Activated T-cell treated with anti-CD3 and anti-CD28 coated beads, Interleukin-2, amount 50 U/mL, for 48 hours (primary cell): ENCODE measurements around the gene COBLL1.

ENCODE experiments used
- DNase-seq, 2 experiments: peaks; one replicate each; pipeline ENCODE4 v3.0.0-alpha.2; 2020

The COBLL1 gene

DNA sequence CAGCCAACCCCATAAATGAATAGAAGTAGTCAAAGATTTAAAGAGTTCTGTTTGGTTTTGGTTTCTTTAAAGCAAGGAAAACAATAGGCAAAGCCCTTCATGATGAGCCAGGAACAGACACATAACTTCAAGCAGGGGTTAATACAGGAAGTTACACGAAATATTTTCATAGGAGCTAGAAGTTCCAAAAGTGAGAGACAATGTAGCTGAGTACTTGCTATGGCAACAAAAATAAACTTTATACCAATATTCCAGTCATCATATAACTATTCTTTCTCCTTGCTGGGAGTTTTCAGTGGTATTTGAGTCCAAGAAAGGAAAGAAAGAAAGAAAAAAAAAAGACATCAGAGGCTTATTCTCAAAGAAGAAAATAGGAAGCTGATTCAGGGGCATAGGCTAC, 56.2 kb downstream of the COBLL1 start:
- no peak for DNase-seq

DNA sequence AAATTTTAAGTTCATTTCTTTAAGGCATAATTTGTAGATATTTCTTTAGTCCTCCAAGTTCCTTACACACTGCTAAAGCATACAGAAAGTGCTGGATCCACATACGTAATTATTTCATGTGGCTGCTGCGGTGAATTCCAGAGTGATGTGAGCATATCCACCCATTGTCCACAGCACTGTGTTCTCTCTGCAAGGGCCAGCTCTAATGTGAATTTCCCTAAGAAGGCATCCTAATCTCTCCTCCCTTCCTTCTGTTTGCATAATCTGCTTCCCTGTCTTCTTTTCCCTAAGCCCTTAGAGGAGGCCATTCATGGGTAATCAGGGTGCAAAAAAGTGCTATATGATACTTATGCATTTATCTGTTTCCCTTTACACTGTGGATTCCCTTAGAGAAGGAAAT, 57.2 kb downstream of the COBLL1 start:
- DNase-seq = no peak

DNA sequence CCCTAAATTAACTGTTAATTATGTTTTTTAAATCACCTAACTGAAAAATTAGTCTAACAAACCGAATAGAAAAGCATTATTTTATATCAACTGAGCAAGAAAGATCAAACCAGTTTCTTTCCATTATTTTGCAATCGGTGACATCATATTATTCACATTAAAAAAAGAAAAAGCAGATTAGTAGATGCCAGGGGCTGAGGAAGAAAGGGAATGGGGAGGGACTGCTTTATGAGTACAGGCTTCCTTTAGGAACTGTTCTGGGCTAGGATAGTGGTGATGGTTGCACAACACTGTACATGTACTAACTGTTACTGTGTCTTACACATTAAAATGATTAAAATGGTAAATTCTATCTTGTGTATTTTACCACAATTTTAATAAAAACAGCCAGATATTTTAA, 59.3 kb downstream of the COBLL1 start:
- no peak for DNase-seq

DNA sequence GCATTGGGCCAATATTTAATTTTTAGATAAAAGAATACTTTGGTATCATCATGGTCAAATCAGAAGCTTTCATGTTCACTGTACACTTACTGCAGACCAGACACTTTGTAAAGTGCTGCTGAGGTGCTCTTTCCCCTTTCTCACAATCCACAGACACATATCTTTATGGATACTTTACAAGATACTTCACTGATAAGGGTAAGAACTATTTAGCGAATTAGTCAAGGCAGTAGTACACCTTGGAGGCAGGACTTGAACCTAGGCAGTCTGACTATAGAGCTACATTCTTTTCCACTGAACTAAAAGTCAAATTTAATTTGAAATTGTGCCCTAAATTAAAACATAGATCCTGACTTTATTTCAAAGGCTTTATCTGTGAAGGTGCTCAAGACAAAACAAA, 60.2 kb downstream of the COBLL1 start:
- no peak for DNase-seq

DNA sequence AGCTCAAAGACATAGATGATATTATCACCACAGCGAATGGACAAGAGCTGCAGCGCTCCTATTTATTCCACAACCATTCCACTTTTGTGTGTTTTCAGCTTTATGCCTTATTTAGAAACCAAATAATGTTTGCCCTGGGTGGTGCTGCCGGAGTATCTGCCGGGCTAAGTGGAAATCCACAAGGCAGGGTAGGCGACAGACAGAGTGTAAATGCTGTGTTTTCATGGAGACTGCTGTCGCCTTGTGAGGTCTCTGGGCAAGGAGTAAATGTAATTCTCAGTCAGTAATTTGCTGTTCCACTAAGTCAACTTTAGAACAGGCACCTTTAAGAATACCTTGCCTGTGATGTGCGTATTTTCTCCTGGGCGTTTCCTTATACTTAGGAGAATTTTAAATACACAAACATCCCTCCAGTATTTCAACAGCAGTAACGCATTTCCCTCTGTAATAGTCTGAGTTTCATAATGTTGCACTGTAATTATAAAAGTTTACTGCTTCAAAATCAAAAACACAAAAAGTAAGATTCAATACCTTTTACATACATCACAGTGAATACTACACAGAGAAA, 60.9 kb downstream of the COBLL1 start:
- no peak for DNase-seq

DNA sequence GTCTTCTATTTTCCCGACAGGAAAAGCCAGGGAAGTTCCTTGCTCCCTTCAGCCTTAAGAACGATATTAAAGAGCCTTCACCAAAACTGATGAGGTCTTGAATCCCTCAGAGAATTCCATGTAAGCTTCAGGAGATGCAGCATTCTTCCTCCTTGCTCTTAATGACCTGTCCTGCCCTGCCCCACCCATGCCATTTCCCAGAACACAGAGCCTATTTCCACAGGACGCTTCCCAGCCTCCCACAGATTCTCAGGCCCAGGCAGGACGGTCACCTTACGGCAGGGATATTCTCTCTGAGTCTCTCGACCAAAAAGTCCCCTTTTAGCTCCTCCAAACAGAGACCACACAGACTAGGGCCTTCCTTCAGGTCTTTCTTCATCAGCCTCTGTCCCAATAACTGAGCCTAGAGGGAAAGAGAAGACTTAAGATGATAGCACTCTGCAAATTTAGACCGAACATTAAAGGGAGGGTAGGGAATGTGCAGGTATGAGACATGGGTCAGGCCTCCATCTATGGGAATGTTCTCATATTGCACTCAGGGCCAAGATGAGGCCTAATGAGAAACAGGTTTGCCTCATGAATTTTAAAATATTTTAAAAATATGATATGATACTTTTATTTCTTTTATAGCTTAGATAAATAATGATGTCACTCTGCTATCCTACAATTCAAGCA, 62.1 kb downstream of the COBLL1 start:
- DNase-seq = no peak

DNA sequence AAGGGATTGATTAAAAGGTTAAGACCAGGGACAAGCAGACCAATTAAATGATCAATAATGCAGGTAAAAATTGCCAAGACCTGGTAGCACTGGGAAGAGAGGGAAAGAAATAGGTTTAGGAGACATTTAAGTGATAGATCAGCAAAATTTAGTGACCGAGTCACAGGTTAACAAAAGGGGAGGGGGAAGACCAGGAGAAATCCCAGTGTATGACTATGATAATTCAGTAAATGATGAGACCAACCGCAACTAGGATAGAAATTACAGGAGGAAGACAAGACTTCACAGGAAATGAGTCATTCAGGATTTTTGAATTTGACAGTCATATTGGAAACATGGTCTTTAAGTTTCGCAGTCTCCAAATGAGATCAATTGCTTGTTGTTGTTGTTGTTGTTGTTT, 62.9 kb downstream of the COBLL1 start:
- no peak for DNase-seq

DNA sequence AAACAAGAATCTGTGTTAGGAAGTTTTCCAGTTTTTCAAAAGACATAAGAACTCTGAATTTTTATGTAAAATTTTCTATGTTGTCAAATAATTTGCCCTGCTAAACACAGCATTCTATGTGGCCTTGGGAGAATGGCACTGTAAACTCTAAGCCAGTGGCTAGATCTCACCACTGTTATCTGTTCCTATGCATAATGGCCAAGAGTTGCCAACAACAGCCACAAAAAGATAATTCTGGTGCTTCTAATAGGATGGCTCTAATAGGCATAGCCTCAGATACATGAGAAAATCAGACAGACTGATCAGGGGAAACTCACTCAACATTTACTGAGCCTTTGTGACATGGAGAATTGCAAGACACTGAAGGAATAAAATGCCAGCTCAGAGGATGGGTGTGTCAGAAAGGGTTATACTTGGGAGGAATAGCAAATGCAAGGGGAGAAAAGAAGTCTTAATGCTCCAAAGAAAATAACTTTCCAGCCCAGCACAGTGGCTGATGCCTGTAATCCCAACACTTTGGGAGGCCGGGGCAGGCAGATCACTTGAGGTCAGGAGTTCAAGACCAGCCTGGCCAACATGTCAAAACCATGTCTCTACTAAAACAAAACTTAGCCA, 63.7 kb downstream of the COBLL1 start:
- no peak for DNase-seq

DNA sequence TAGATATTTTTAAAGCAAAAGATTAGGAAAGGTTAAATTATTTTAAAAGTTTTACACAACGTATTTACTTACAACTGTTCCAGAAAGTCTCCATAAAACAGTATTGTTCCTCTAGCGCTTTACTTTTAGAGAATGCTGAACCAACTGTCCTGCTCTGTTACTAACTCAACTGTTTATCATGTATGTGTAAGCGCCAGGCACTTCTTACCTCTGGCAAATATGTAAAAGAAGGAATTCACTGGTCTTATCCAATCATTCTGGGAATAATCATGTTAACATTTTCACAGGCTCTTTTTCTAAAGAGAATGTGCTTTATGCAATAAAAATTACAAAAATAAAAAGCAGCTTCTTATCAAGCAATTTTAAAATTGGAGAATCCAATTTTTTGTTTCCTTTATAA, 68.0 kb downstream of the COBLL1 start:
- no peak for DNase-seq

DNA sequence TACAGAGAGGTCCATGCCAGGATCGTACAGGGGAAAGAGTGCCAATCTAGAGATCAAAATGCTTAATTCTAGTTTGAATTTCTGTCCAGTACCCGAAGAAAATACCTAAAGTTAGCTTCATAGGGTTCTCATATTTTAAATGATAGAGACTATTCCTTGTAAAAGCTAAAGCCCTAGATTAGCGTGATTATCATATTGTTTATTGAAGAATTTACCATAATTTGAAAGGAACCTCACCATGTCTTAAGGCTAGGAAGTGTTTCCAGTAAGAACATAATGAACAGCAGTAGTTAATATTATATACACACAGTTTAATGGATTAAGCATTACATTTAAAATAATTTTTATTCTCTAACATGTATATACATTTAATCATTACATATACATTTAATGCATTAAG, 68.5 kb downstream of the COBLL1 start:
- DNase-seq = no peak

DNA sequence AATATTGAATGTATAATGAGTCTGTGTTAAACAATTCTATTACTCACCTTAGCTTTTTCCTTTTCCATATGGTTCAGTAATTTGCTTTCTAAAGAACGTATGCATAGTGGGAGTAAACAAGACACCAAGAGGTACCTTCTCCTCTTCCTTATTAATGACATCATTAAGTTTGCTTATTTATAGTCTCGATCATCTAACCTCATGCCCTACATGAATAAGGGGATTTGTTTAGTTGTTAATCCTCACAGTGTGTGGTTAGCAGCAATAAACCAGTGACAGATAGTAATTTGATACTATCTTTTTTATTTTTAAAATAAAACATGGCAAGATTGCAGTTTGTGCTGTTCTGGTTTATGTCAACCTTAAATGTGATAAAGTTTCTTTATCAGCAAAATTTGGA, 69.7 kb downstream of the COBLL1 start:
- DNase-seq = no peak

DNA sequence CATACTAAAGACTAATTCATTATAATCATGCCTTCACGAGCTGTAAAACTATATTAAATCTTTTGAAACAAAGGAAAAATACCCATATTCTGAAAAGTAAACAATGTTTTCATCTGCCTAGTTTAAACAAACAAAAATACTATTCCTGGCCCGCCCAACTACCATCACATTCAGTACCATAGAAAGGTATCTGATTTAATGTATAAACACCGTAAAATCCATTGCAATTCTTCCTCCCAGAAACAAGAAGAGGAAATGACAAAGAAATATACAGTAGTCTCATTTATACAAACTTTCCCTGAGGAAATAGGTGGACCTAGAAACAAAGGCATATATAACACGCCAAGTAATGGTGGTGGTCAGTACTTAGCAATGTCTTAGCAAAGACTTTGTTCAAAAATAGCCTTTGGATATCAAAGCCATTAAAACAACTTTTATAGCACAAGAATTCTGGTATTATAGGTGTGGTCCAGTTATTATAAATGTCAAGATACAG, 71.2 kb downstream of the COBLL1 start:
- DNase-seq = no peak

DNA sequence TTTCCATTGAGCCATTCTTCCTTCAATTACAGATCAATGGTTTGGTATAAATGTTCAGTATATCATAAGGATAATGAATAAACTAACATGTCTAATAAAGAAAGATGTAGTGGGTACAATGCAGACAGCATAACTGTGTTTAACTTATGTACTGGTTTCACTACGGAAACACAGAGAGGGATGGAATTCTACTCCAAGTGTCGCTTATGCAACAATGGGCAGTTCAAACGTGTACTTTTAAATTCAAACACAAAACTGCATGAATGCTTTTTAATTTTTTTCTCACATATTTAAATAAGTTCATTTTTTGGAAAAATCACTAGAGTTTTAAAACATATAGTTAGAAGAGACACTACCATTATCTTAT, 74.7 kb downstream of the COBLL1 start:
- DNase-seq = no peak

DNA sequence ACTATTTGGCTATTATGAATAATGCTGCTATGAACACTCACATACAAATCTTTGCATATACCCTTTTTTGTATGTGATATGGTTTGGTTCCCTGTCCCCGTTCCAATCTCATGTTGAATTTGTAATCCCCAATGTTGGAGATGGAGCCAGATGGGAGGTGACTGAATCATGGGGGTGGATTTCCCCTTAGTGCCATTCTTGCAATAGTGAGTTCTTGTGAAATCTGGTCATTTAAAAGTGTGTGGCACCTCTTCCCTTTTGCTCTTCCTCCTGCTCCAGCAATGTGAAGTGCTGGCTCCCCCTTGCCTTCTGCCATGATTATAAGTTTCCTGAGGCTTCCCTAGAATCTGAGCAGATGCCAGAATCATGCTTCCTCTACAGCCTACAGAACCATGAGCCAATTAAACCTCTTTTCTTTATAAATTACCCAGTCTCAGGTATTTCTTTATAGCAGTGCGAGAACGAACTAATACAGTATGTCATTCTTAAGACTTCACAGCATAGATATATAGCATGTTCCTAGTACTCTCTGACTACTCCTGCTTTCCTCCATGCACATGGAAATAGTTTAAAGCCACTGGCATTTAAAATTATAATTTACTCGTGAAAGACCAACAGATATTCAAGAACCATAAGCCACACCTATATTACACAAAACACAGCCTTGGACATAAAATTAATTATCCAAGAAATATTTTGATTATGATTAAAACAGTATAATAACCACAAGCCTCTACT, 75.2 kb downstream of the COBLL1 start:
- DNase-seq = no peak

DNA sequence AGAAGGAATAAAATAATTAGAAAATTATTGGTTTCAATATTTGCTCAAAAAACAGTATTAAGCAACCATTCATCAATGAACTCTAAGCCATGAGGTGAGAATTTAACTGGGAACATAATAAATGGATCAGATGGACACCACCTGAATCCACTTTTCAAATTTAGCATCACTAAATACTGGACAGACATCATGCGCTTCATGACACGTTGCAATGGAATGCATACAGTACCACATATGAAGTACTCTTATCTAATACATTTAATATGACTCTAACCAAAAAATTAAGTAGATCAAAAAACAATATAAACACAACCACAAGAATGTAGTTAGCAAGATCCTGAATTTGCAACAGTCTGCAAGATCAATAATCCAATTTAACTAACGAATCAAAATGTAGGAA, 76.6 kb downstream of the COBLL1 start:
- no peak for DNase-seq

DNA sequence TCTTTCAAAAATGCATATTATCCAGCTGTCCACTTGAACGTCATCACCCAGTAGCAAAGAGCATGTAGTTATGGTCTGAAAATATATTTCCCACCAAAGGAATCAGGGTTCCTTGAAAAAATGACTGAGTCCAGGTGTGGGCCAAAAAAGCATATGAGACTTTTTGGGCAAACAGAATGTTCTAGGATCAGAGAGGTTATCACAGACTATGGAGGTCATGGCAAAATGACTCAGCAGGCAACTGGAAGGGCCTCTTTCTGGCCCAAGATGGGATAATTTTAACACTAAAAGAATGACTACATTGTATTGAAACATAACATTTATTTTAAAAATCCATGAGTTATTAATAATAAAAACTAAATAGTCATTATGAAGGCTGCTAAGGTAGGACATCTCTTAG, 77.1 kb downstream of the COBLL1 start:
- DNase-seq = no peak

DNA sequence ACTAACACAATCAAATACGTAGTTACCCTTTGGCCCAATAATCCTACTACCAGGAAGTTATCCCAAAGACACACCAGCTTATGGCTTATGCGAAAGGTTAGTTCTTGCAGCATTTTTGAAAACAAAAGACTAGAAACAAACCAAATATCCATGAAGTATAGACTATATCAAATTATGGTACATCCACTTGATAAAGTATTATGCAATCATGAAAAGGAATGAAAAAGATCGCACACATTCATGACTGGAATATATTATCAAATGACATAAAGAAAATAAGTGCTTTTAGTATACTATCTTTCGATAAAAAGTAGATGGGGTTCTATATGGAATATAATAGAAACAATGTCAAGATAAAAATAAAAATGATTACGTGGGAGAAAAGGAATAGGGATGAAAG, 78.2 kb downstream of the COBLL1 start:
- no peak for DNase-seq

DNA sequence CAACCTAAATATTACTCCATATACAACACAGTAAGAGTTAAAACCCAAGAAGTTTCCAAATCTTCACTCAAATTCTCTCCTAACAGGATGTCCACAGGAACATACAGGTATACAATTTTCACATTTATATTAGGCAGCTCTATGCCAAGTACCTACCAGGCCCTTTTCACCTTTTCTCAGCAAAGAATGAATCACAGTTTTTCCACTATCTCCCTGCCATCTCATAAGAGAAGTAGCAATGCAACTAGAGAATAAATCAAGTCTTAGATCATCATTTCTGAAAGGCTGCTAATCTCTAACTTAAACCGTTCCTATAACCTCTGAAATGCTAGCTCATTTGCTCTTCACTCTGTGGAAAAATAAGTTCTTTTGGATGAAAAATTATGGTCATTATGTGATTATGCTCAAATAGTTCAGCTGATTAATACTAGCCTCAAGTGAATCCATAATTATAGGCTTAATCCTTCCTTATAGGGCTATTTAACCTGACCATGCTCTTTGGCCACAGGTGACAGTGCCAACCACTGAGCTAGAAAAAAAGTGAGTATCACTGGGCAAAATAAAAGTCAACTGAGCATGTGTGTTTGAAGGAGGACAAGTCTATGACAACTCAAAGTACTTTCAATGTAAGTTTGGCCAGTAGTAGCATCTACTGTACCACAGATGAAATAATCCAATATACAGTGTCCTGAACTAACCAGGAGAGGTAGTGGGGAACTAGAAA, 79.7 kb downstream of the COBLL1 start:
- no peak for DNase-seq

DNA sequence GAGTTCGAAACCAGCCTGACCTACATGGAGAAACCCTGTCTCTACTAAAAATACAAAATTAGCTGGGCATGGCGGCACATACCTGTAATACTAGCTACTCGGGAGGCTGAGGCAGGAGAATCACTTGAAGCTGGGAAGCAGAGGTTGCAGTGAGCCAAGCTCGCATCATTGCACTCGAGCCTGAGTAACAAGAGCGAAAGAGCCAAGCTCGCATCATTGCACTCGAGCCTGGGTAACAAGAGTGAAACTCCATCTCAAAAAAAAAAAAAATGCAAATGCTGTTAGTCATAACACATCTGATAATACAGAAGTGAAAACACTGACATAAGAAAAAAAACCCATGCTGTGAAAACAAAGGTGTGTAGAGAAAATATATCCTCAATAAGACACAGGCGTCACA, 80.4 kb downstream of the COBLL1 start:
- DNase-seq = peak; percentile 22 to 24

DNA sequence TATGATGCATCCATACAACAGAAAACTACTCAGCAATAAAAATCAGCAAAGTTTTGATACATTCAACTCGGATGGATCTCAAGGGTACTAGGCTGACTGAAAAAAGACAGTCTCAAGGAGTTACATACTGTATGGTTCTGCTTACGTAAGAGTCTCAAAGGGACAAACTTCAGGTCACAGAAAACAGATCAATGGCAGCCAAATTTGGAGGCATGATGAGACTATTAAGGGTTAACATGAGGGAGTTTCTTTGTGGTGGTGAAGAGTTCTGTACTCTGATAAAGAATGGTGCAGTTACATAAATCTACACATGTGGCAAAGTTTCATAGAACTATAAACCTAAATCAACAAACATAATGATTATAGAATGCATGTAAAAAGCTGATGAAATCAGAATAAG, 81.4 kb downstream of the COBLL1 start:
- no peak for DNase-seq

DNA sequence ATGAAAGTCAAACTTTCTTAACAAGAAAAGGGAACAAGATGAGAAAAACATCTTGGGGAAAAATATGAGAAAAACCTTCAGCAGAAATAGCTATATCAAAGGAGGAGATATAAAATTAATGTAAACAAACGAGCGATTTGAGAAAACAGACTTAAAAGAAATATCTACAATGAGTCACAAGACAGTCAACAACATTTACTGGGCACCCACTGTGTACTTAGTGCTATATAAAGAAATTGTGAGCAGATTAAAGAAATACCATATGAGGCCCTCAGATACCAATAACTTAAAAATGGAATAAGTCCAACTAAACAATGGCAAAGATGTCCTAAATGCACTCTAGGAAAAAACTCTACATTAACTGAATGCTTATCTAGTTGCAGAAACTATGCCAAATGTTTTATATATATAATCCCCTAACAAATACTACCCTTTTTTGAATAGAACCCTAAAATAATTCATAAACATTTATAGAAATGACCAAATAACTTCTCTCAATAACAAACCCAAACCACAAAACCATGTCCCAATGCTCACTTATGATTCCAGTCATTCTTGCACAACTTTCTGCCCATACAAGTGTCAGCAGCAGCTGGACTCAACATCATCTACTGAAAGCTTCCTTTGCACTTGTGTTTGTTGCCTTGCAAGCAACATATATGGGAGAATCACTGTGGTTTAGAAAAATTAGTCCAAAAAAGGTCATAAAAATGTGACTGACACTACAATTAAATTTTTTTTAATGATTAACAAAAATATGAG, 83.5 kb downstream of the COBLL1 start:
- DNase-seq = no peak

DNA sequence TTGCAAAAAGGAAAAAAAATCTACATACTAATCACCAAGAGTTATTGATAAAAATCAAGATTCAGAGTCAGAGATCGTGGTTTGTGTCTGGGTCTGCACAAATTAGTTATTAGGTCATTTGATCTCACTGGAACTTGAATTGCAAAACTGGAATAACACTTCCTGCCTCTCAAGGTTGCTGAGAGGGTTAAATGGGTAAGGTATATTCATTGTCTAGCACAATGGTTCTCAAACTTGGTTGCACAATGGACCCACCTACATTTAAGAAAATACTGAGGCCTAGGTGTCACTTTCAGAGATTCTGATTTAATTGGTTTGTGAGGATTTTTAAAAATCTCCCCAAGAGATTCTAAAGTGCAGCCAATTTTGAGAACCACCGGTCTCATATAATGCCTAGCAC, 84.8 kb downstream of the COBLL1 start:
- DNase-seq = no peak

DNA sequence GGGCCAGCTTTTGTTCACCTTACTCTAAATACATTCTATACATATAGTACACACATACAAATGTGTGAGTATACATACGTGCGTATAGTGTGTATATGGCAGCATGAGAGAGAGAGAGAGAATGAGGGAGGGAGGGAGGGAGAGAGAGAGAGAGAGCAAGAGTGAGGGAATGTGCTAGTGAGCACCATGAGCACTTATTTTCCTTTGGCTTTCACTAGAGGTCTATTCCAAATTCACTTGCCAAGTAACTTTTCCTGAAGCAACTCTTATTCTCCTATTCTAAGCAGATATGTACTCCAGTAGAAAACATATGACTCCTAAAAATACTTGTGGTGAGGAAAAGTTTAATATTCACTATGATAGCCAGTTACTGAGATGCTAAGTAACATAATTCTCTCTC, 85.7 kb downstream of the COBLL1 start:
- DNase-seq = no peak
